H1 (cell line): ENCODE data around the gene LRRC27. TPM values are rescaled to one million over a fixed set of nuclear protein-coding genes. Genes with fewer than 3 reads are reported as not detected.

Experiments
- CTCF ChIA-PET: fragments of 300-600 bp; sonication (Branson Sonifier 250); formaldehyde crosslinking; loops from one replicate; lab custom pipeline; 2021; ENCODE audit not compliant: partially characterized antibody; lab: Charles Lee
- POLR2A ChIA-PET: fragments of 300-600 bp; sonication (Branson Sonifier 250); formaldehyde crosslinking; loops from one replicate; lab custom pipeline; 2021; ENCODE audit warnings: inconsistent platforms; ENCODE audit not compliant: partially characterized antibody; lab: Charles Lee
- DNase-seq, 2 experiments: peaks; one replicate each; pipeline versions ENCODE4 v3.0.0 to v3.0.0-alpha.2; 2010 to 2022; ENCODE audit warnings: low spot score in 2 of 2, low read depth in 1 of 2, mixed read lengths in 1 of 2
- FAIRE-seq: peaks from 2 replicates; lab custom pipeline; 2011; peaks lifted over from hg19 to GRCh38; lab: Jason Lieb, UNC
- H2AFZ ChIP-seq: 2 replicates; pipeline ENCODE4 v1.8.1; 2012; ENCODE audit warnings: low read length, inconsistent platforms
- H2AK5ac ChIP-seq: 2 replicates; pipeline ENCODE4 v1.6.1; 2013; ENCODE audit warnings: low read depth, low read length
- H2BK120ac ChIP-seq: replicated peaks from 2 replicates; pipeline ENCODE3; 2013; ENCODE audit warnings: low read depth, low read length, inconsistent platforms
- H2BK12ac ChIP-seq: 2 replicates; pipeline ENCODE4 v1.6.1; 2013; ENCODE audit warnings: low read depth, low read length
- H2BK15ac ChIP-seq: 2 replicates; pipeline ENCODE4 v1.6.1; 2013; ENCODE audit warnings: low read length
- H2BK20ac ChIP-seq: 2 replicates; pipeline ENCODE4 v1.6.1; 2013; ENCODE audit warnings: low read length
- H2BK5ac ChIP-seq: 2 replicates; pipeline ENCODE4 v1.6.1; 2013; ENCODE audit warnings: low read depth, low read length
- H3K14ac ChIP-seq: 2 replicates; pipeline ENCODE4 v1.6.1; 2013; ENCODE audit warnings: inconsistent platforms; ENCODE audit not compliant: insufficient read length
- H3K18ac ChIP-seq: 2 replicates; pipeline ENCODE4 v1.6.1; 2013; ENCODE audit warnings: low read length; ENCODE audit errors: extremely low read depth
- H3K23ac ChIP-seq: 2 replicates; pipeline ENCODE4 v1.6.1; 2013; ENCODE audit warnings: inconsistent platforms; ENCODE audit not compliant: insufficient read length
- H3K23me2 ChIP-seq: 2 replicates; pipeline ENCODE4 v1.6.1; 2013; ENCODE audit warnings: low read depth, low read length
- H3K27ac ChIP-seq: 2 replicates; pipeline ENCODE4 v1.6.1; 2011; ENCODE audit warnings: low read depth, low read length, inconsistent platforms
- H3K27me3 ChIP-seq, 4 experiments: replicated peaks in 1 of 4; 1 replicate in 1 of 4; 2 replicates in 3 of 4; pipeline versions ENCODE4 v1.6.1 to v1.8.1; 2011 to 2013; ENCODE audit warnings: low read length in 3 of 4, mild to moderate bottlenecking in 3 of 4, inconsistent platforms in 2 of 4, mixed read lengths in 2 of 4, moderate library complexity in 1 of 4; ENCODE audit not compliant: control insufficient read depth in 3 of 4, insufficient read depth in 3 of 4; ENCODE audit errors: extremely low read depth in 1 of 4
- H3K36me3 ChIP-seq, 4 experiments: 2 replicates each; pipeline versions ENCODE4 v1.6.1 to v1.8.1; 2011 to 2013; ENCODE audit warnings: mild to moderate bottlenecking in 4 of 4, low read length in 3 of 4, moderate library complexity in 2 of 4, control low read depth in 1 of 4, inconsistent platforms in 1 of 4; ENCODE audit not compliant: insufficient read depth in 4 of 4, control insufficient read depth in 2 of 4
- H3K4ac ChIP-seq: replicated peaks from 2 replicates; pipeline ENCODE3; 2013; ENCODE audit warnings: low read length, low read depth, mixed read lengths, inconsistent platforms; ENCODE audit not compliant: insufficient read length
- H3K4me1 ChIP-seq, 4 experiments: replicated peaks in 1 of 4; 1 replicate in 1 of 4; 2 replicates in 3 of 4; pipeline versions ENCODE4 v1.6.1 to v1.8.1; 2011 to 2013; ENCODE audit warnings: low read length in 3 of 4, inconsistent platforms in 2 of 4, mixed read lengths in 1 of 4; ENCODE audit not compliant: insufficient read depth in 4 of 4, control insufficient read depth in 3 of 4
- H3K4me2 ChIP-seq, 2 experiments: 2 replicates each; pipeline versions ENCODE4 v1.6.1 to v1.8.1; 2011 to 2013; ENCODE audit warnings: low read depth in 2 of 2, low read length in 2 of 2, control low read depth in 1 of 2, inconsistent platforms in 1 of 2, mild to moderate bottlenecking in 1 of 2; ENCODE audit not compliant: insufficient read depth in 1 of 2
- H3K4me3 ChIP-seq, 4 experiments: fragments of 200-600, 300-600 bp in 1 of 4; sonication (generic), shearing (Covaris generic), sonication (Bioruptor Twin) in 1 of 4; 2 replicates each; pipeline versions ENCODE4 v1.5.1 to v1.8.1; 2011 to 2016; ENCODE audit warnings: low read length in 4 of 4, low read depth in 3 of 4, control low read depth in 2 of 4, inconsistent platforms in 2 of 4, mild to moderate bottlenecking in 2 of 4, mixed read lengths in 1 of 4, moderate library complexity in 1 of 4; ENCODE audit not compliant: insufficient read depth in 2 of 4; ENCODE audit errors: extremely low read depth in 1 of 4
- H3K56ac ChIP-seq: replicated peaks from 2 replicates; pipeline ENCODE3; 2013; ENCODE audit warnings: low read depth, mild to moderate bottlenecking, mixed read lengths, low read length, inconsistent platforms; ENCODE audit not compliant: insufficient read length
- H3K79me1 ChIP-seq: 2 replicates; pipeline ENCODE4 v1.6.1; 2013; ENCODE audit warnings: low read depth, low read length, control low read depth
- H3K79me2 ChIP-seq, 2 experiments: 2 replicates each; pipeline versions ENCODE4 v1.6.1 to v1.8.1; 2012 to 2013; ENCODE audit warnings: low read length in 2 of 2, mild to moderate bottlenecking in 2 of 2, inconsistent platforms in 1 of 2; ENCODE audit not compliant: insufficient read depth in 2 of 2, control insufficient read depth in 1 of 2
- H3K9ac ChIP-seq, 4 experiments: replicated peaks in 1 of 4; 1 replicate in 1 of 4; 2 replicates in 3 of 4; pipeline versions ENCODE4 v1.6.1 to v1.8.1; 2011 to 2013; ENCODE audit warnings: low read depth in 3 of 4, low read length in 3 of 4, control low read depth in 2 of 4, mild to moderate bottlenecking in 2 of 4, moderate library complexity in 2 of 4, inconsistent platforms in 1 of 4; ENCODE audit errors: extremely low read depth in 1 of 4
- H3K9me3 ChIP-seq, 2 experiments: 2 replicates each; pipeline versions ENCODE4 v1.6.1 to v1.8.1; 2012 to 2013; ENCODE audit warnings: mild to moderate bottlenecking in 2 of 2, moderate library complexity in 2 of 2, control low read depth in 1 of 2, inconsistent platforms in 1 of 2, low read depth in 1 of 2, low read length in 1 of 2, mixed read lengths in 1 of 2; ENCODE audit not compliant: insufficient read depth in 2 of 2
- H4K20me1 ChIP-seq, 2 experiments: replicated peaks in 1 of 2; 2 replicates each; pipeline versions ENCODE3 to v1.8.1; 2011 to 2013; ENCODE audit warnings: inconsistent platforms in 2 of 2, low read length in 2 of 2, mild to moderate bottlenecking in 1 of 2; ENCODE audit not compliant: insufficient read depth in 2 of 2, control insufficient read depth in 1 of 2
- H4K5ac ChIP-seq: 2 replicates; pipeline ENCODE4 v1.6.1; 2013; ENCODE audit warnings: low read length, low read depth, mixed read lengths, inconsistent platforms; ENCODE audit not compliant: insufficient read length
- H4K8ac ChIP-seq: 2 replicates; pipeline ENCODE4 v1.8.0; 2013; ENCODE audit warnings: mild to moderate bottlenecking, moderate library complexity, low read length, inconsistent platforms; ENCODE audit not compliant: insufficient read depth; ENCODE audit errors: extremely low read depth
- H4K91ac ChIP-seq: replicated peaks from 2 replicates; pipeline ENCODE3; 2013; ENCODE audit warnings: low read length, mixed read lengths, inconsistent platforms; ENCODE audit not compliant: insufficient read length
- GABPA ChIP-seq: IDR thresholded peaks from 2 replicates; pipeline ENCODE4 v1.6.1; 2011; ENCODE audit warnings: mild to moderate bottlenecking, low read length, moderate library complexity, borderline replicate concordance; ENCODE audit not compliant: insufficient read depth
- KDM4A ChIP-seq: IDR thresholded peaks from one replicate; pipeline ENCODE4 v1.7.1; 2012; ENCODE audit warnings: low read depth, mild to moderate bottlenecking, moderate library complexity, low read length, inconsistent platforms; ENCODE audit not compliant: severe bottlenecking
- NANOG ChIP-seq: IDR thresholded peaks from 2 replicates; pipeline ENCODE4 v1.6.1; 2011; ENCODE audit warnings: low read length, low read depth, mild to moderate bottlenecking, inconsistent platforms; ENCODE audit not compliant: insufficient read depth, poor library complexity, severe bottlenecking
- SRF ChIP-seq: IDR thresholded peaks from 2 replicates; pipeline ENCODE4 v1.6.1; 2011; ENCODE audit warnings: mild to moderate bottlenecking, low read depth, low read length, moderate library complexity
- WGBS, 2 experiments: shearing (Covaris generic) in 1 of 2; methylation state at CpG; one replicate each; pipeline versions ENCODE4 v1.1.6 to v1.1.7; 2013 to 2015; ENCODE audit warnings: low lambda C conversion rate in 2 of 2, mixed read lengths in 2 of 2, inconsistent platforms in 1 of 2, low coverage in 1 of 2, missing lambda C conversion rate in 1 of 2; ENCODE audit not compliant: insufficient replicate concordance in 2 of 2, insufficient coverage in 1 of 2, insufficient read length in 1 of 2; ENCODE audit errors: extremely low coverage in 1 of 2, missing lambda C conversion rate in 1 of 2; 5-methylcytosine and 5-hydroxymethylcytosine counted together
- polyA plus RNA-seq, 7 experiments: library from polyadenylated mRNA; depleted of rRNA in 3 of 7; stranded (reverse) in 5 of 7; unstranded in 2 of 7; fragments of >200 nt in 5 of 7; fragments of 200-250 nt in 2 of 7; gene quantifications; 1 replicate in 5 of 7; 2 replicates in 1 of 7; 4 replicates in 1 of 7; pipeline versions ENCODE4 v1.2.1 to v1.2.3, GENCODE V29; 2011 to 2013; ENCODE audit warnings: missing spikeins in 2 of 7, mixed read lengths in 2 of 7
- total RNA-seq: library from RNA; stranded (reverse); fragmentation: NEBNext Ultra II Directional; extraction: Animal tissue kit (Norgen Biotek cat#: 25700); gene quantifications from 2 replicates; pipeline ENCODE4 v1.2.1, GENCODE V29; 2021

LRRC27 gene
- total and polyA plus RNA-seq, 2 of the 8 experiments (the other 6 are each of a cell fraction or from before 2014, with no cell fraction given), result 1.2 to 3.8 TPM

- H3K4ac ChIP-seq, result no peak overlapping the region
- H3K4me3 ChIP-seq, result no peak overlapping the region
- no peak overlapping the region for H2BK15ac ChIP-seq
- H2BK120ac ChIP-seq, result no peak overlapping the region
- no peak overlapping the region for H3K14ac ChIP-seq
- TF ChIP-seq KDM4A (no peak), GABPA (no peak), NANOG (no peak), SRF (no peak)
- no peak overlapping the region for H3K23ac ChIP-seq
- no peak overlapping the region for H3K56ac ChIP-seq
- H2AK5ac ChIP-seq, result no peak overlapping the region
- H4K91ac ChIP-seq, result no peak overlapping the region
- DNase-seq (no peak), FAIRE-seq (no peak)
- ChIA-PET POLR2A (no interaction called here), CTCF (interaction anchor here (0.7 kb wide), 1 partner anchor 31 kb away, joined by 3 read pairs; no protein-coding TSS in a partner anchor)
- H4K8ac ChIP-seq, result no peak overlapping the region
- no peak overlapping the region for H2BK5ac ChIP-seq
- no peaks in the 10 kb centered on the region for H3K79me2 ChIP-seq
- H3K4me1 ChIP-seq, result peaks cover 0 to 11% (median 1%) of the 10 kb centered on the region in 4 experiments; a peak in 4 of 7 replicates
- H4K20me1 ChIP-seq, result peaks cover 0 to 13% of the 10 kb centered on the region in 2 experiments
- 0 out of 2 replicates have a peak, but pooled peaks cover 5% of the 10 kb centered on the region for H3K79me1 ChIP-seq
- H3K27me3 ChIP-seq, result no peaks in the 10 kb centered on the region
- 90% methylated on average over 11 of the region's 11 CpGs; no CpG with 5 or more reads in 1 of the 2 experiments for WGBS, 2 experiments
- peaks cover 11% of the 10 kb centered on the region; the same call in 1 of the 2 replicates for H3K23me2 ChIP-seq
- H4K5ac ChIP-seq, result no peak overlapping the region
- H3K27ac ChIP-seq, result no peak overlapping the region; the same call in 1 of the 2 replicates
- no peak overlapping the region; the same call in 1 of the 2 replicates for H2BK12ac ChIP-seq
- H3K18ac ChIP-seq, result no peak overlapping the region
- H3K9me3 ChIP-seq, result peaks cover 0 to 5% of the 10 kb centered on the region in 2 experiments; a peak in 1 of 4 replicates
- H3K36me3 ChIP-seq, result no peaks in the 10 kb centered on the region; a peak in 1 of 8 replicates
- no peak overlapping the region for H2AFZ ChIP-seq
- H3K9ac ChIP-seq, result no peak overlapping the region
- H3K4me2 ChIP-seq, result no peak overlapping the region
- no peak overlapping the region for H2BK20ac ChIP-seq
Observed at GRCh38 chr10:132428486-132428995, 96.5 kb downstream of the LRRC27 start.
